HG03442 (cell line): ENCODE measurements around the gene SQOR.

Experiments
- ATAC-seq: cut with Tn5 transposase; IDR thresholded peaks from one replicate; pipeline ENCODE4 v1.9.1; 2021; ENCODE audit warnings: mild to moderate bottlenecking, moderate library complexity; ENCODE audit not compliant: unreplicated experiment

The SQOR gene

DNA sequence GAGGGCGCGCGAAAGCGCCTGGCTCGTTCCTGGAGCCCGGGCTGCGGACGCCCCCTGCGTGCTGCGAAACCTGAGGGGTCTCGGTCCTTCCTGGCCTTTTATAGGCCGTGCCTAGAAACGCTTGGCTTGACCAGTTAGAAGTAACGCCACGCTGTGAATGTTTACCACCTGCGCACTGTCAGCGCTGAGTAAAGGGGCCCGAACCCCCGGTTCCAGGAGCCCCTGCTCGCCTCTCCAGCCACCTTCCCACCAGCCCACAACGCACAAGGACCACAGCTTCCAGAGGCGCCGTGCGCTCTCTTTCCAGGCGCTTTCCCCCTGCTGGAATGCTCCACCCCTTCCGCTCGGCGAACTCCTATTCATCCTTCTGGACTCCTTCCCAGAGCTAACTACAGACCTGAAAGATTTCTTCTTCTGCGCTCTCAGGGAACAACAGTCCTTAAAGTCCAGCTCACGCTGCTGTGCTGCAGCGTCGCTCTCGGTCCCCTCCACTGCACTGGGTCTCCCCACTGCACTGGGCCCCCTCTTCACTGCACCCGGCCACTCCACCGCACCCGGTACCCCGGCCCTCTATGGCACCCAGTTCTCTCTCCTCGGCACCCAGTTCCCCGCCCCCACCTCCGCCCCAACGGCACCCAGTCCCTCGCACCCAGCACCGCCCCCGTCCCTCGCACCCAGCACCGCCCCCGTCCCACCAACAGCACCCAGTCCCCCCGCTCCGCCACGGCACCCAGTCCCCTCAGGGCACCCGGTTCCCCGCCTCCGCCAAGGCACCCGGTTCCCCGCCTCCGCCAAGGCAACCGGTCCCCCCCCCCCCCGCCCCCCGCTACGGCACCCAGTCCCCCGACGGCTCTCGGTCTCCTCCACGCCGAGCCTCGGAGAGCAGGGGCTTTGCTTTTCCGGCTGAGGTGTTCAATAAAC, 69.8 kb downstream of the SQOR start:
- no peak for ATAC-seq

DNA sequence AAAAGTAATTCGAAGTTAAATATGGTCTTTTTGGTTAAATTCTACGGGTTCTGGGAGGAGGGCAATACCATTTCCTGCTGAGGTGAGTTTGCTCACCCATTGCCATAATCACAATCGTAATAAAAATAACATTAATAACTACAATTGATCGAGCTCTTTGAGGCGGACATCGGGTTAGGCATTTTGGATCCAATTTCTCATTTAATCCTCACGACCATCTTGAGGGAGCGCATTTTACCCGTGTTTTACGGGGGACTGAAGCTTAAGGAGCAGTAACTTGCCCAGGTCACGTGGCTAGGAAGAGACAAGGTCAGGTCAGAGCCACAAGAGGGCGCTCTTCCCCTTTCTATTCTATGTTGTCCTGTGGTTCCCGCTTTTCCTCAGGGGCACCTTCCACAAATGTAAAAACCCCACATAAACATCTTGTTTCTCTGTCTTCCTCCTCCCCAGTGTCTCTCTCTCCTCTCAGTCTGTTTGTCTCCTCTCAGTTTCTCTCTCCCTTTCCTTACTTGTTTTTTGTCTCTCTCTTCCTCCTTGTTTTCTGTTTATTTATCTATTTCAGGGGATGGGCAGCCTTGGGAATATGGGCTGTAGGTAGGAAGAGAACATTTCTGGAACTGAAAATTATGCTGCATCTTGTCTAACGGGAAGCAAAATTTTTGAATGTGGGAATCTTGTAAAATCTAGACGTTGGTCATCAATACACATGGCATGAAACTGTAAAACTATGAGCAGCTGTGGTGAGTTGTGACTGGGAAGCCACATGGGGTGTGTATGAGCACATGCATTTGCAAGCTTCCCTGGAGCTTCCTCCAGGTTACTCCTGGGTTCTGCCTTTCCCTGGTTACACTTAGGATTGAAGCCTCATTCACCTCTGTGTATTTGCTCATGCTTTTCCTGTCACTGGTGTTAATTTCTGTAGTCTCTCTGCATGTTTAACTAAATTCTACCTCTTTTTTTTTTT, 71.0 kb downstream of the SQOR start:
- ATAC-seq, result peak; percentile 90

DNA sequence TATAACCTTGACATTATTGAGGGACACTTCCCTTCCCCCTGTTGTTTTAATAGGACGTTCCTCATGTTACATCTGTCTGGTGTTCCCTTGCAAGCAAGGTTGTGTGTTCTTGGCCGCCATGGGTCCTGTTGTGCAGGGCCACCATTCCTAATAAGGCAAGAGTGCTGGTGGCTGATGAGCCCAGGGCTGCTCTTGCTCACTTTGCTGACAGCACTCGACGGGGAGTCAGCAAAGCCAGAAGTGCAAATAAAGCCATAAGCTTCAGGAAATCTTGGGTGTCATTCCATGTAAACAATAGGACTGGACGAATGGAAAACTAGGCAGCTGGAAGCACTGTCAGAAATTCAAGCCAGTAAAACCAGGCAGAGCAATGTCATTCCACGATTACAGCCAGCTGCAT, 75.8 kb downstream of the SQOR start:
- no peak for ATAC-seq

DNA sequence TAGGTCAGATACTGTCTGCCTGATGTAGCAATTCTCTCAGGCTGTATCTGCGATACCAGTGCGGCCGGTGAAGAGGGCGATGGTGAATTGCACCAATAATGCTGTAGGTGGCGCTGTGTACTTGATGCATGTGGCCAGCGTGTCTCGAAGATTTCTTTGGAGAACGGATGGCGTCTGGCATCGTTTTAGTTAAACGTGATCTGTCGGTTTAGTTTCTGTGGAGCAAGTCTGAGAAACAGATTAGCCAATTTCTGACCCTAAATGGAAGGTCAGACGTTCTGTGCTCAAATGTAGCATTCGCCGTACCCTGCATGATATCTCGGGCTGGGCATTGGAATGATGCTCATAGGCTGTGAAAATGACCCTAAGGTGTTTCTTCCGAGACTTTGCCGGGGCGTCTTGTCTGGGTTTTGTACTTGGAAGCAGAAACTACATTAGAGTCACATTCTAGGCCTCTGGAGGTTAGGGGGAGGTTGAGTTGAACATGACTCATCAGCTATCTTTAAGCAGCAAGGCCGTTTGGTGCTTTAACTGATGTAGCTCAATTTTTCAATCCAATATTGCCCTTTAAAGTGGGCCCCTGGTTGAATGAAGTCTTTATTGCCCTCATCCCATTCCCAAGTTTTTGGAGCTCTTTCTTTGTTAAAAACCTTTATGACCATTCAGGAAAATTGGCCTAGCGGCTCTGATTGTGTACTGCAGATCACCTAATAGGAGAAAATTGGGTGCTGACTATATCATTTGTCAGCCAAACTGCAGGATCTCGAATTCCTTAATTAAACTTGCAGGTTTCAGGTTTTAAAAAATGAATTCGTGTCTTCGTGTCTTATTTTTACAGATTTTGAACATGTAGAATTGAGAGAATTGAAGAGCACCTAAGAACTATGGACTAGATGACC, 80.0 kb downstream of the SQOR start:
- ATAC-seq, result peak; percentile 54

DNA sequence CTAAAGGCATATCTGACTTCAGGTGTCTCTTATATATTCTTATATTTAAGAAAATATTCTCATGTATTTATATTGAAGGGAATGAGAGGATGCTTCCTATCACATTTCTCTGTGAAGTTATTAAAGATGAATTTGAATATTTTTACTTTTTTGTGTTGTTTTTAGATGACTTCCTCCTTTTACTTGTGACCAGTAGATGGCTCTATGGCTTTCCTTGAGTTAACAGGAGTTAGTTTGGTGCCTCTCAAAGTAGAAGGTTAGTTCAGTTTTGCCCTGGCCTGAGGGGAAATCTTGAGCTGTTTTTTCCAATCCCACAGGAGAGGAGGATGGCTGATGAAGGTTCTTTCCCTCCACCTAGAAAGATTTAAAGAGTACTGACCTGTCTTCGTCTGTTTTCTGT, 80.7 kb downstream of the SQOR start:
- ATAC-seq, result no peak

DNA sequence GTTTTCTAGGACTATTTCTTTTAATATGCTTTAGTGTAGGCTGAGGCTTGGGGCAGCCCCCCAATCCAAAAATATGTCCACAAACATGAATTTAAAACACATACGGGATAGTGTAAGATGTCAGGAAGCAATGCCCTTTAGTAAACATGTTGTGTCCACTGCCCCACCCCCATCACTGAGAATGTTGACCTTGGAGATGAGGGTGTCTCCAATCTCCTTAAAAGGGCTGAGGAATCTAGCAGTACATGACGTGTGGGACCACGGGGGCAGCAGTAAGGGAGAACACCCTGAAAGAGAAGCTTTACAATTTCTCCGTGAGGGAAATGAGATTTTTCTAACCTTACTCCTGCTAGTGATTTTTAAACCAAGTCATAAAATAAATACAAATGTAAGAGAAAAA, 84.7 kb downstream of the SQOR start:
- ATAC-seq, result no peak

DNA sequence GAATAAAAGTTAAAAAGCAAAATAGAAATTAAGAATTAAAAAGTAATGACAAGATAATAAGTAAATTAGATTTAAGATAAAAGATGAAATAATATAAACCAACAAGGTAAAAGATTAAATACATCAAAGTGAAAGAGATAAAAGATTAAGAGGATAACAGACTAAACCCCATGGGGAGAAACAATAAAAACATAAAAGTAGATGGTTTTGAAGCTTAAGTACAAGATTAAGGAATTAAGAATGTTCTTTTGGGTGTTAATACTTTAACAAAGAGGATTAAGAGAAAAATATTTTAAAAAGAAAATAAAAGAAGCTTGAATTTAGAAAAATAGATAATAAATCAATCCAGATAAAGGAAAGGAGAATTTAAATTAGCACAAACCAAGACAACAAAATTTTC, 85.4 kb downstream of the SQOR start:
- no peak for ATAC-seq

DNA sequence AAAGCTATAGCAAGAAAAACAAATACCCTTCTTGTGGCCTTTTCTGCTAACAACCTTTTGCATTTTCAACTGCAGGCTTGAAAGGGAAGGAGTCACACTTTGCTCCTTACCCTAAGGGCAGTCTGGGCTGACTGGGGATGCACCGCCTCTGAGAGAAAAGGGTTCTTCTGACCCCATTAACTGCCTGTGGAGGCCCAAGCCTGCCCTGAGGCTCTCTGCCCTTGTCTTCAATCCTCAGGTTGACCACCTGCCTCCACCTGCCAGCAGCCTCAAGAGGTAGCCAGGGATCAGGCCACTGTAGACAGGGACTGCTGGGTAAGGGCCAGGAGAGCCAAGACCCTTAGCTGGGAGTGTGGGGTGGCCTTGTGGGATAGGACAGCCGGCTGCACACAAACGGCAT, 93.8 kb downstream of the SQOR start:
- ATAC-seq, result no peak

DNA sequence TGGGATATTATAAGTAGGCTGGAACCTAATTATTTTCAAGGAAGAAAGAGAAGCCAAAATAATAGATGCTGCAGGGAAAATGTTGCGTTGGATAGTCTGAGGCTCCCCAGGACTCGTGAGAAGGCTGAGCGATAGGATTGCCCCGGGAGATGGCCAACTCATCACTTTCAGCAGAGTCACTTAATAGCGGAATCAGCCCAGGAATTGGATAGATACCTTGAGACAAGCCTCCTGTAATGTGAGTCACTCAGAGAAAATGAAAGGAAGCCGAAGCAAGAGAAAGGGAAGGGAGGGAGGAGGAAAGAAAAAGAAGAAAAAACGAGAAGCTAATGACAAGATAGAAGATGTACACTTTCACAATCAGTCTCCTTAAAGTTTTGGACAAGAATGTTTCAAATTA, 94.3 kb downstream of the SQOR start:
- no peak for ATAC-seq

DNA sequence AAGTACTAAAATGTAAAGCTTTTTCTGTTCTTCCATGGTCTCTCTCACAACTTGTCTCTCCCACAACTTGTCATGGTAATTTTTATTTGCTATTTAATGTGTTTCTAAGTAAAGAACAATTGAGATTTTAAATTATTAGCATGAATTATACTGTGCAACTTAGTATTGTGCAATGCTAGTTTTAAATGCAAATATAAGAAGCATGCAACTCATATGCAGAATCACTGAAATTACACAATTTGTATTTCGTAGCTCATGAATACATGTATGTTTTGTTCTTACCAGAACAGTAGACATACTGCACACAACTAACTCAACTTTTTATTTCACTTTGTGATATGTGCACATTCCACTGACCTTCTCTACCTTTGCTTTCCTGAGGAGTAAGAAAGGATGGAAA, 96.5 kb downstream of the SQOR start:
- ATAC-seq, result no peak

DNA sequence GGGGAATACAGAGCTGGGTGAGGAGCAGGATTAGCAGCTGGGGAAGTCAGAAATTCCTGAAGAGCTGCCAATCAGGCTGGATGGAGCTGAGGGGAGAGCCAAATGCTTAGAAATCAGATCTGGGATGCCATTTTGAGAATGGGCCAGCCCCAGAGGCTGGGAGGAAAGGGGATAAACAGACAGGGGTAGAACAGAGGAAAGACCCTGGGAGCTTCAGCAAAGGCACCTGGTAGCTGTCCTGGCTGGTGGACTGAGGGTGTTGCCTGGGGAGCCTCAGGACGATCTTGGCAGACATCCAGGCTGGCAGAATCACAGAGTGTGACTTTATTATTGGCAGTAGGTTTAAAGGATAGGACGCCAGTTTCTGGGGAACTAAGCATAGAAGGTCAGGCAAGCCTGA, 97.8 kb downstream of the SQOR start:
- ATAC-seq, result no peak

DNA sequence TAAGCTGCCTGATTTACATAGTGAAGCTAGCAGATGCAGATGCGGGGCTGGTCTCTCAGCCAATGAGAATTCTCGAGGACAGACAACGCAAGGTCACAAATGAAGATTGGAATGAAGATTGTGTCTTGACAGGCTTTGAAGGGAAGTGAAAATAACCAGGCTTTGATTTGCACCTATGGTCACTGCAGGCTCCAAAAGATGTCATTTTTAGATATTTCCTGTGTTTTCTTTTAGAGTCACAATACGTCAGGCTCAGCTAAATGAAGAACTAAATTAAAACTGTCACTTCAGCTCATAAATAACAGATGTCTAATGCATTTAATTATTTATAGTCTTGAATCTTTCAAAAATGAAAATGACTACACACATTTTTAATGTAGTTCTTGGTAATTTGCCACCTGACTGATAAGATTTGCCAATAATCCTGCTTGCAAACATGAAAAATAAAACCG, 99.5 kb downstream of the SQOR start:
- ATAC-seq, result no peak
